Stimulated activated naive CD8-positive, alpha-beta T cell treated with anti-CD3 and anti-CD28 coated beads, Interleukin-15, amount 100 ng/mL, for 72 hours (primary cell): ENCODE measurements around the gene ERFL.
"Not testable (repeated sequence)": the region's sequence is repeated elsewhere in the genome, so short reads cannot be mapped to it uniquely, and the experiment has no call there.

Experiments used
- ATAC-seq: fragments of 150-1000 bp; cut with Tn5 transposase; 2 replicates; pipeline ENCODE4 v1.10.0; 2021; ENCODE audit warnings: mild to moderate bottlenecking, moderate library complexity
- DNase-seq, 2 donors: peaks; one replicate each; pipeline ENCODE4 v3.0.0; 2021 to 2022
- H3K27ac Mint-ChIP-seq, 2 donors: one replicate each; pipeline ENCODE4 v1.8.0; 2022; ENCODE audit warnings: mild to moderate bottlenecking in 2 of 2, mixed read lengths in 2 of 2, moderate library complexity in 2 of 2
- H3K27me3 Mint-ChIP-seq: one replicate; pipeline ENCODE4 v1.8.0; 2022; ENCODE audit warnings: mixed read lengths
- H3K4me1 Mint-ChIP-seq: one replicate; pipeline ENCODE4 v1.8.0; 2022; ENCODE audit warnings: mild to moderate bottlenecking, mixed read lengths
- H3K4me3 Mint-ChIP-seq, 2 donors: one replicate each; pipeline ENCODE4 v1.8.0; 2022; ENCODE audit warnings: mild to moderate bottlenecking in 2 of 2, mixed read lengths in 2 of 2, moderate library complexity in 1 of 2
- H3K9me3 Mint-ChIP-seq, 2 donors: one replicate each; pipeline ENCODE4 v1.8.0; 2022; ENCODE audit warnings: mixed read lengths in 2 of 2

The ERFL gene

GRCh38 chr19:41914424-41914834 is 13.8 kb downstream of the ERFL start:
- H3K27me3 Mint-ChIP-seq, H3K9me3 Mint-ChIP-seq, DNase-seq, ATAC-seq: not testable (repeated sequence)
- H3K27ac Mint-ChIP-seq = peak overlapping the region in 1 of 2 donors; percentile 43
- H3K4me1 Mint-ChIP-seq = peaks cover 43% of the 10 kb centered on the region
- peak overlapping the region; percentile 60 to 66 for H3K4me3 Mint-ChIP-seq

GRCh38 chr19:41913538-41914423 is 14.5 kb downstream of the ERFL start:
- Mint-ChIP-seq H3K4me1 (peaks cover 49% of the 10 kb centered on the region), H3K9me3 (no peaks in the 10 kb centered on the region), H3K4me3 (peak overlapping the region; percentile 60 to 66), H3K27me3 (no peaks in the 10 kb centered on the region), H3K27ac (peak overlapping the region in 1 of 2 donors; percentile 43)
- DNase-seq (no peak), ATAC-seq (peak; percentile 29)

GRCh38 chr19:41912899-41913537 is 15.2 kb downstream of the ERFL start:
- Mint-ChIP-seq H3K27ac (peak overlapping the region in 1 of 2 donors; percentile 43), H3K27me3 (no peaks in the 10 kb centered on the region), H3K4me1 (peaks cover 52% of the 10 kb centered on the region), H3K9me3 (no peaks in the 10 kb centered on the region), H3K4me3 (peak overlapping the region; percentile 17 to 38)
- ATAC-seq = peak; percentile 39
- no peak for DNase-seq

GRCh38 chr19:41911889-41912731 is 16.1 kb downstream of the ERFL start:
- ATAC-seq (peak; percentile 5), DNase-seq (no peak)
- Mint-ChIP-seq H3K27ac (peak overlapping the region in 1 of 2 donors; percentile 89), H3K27me3 (no peaks in the 10 kb centered on the region), H3K4me3 (peak overlapping the region in 1 of 2 donors; percentile 41), H3K9me3 (no peaks in the 10 kb centered on the region), H3K4me1 (peaks cover 57% of the 10 kb centered on the region)

- ATAC-seq = peak; percentile 21
- H3K4me3 Mint-ChIP-seq = no peak overlapping the region
- H3K9me3 Mint-ChIP-seq = no peaks in the 10 kb centered on the region
- peak overlapping the region in 1 of 2 donors; percentile 68 for H3K27ac Mint-ChIP-seq
- peaks cover 66% of the 10 kb centered on the region for H3K4me1 Mint-ChIP-seq
- DNase-seq = no peak
- no peaks in the 10 kb centered on the region for H3K27me3 Mint-ChIP-seq
These were observed 17.0 kb downstream of the ERFL start for GRCh38 chr19:41910992-41911888.

GRCh38 chr19:41910240-41910991 is 17.8 kb downstream of the ERFL start:
- Mint-ChIP-seq H3K27me3 (no peaks in the 10 kb centered on the region), H3K27ac (peak overlapping the region in 1 of 2 donors; percentile 56)

GRCh38 chr19:41909706-41910105 is 18.5 kb downstream of the ERFL start:
- ATAC-seq (no peak), DNase-seq (no peak)
- H3K4me1 Mint-ChIP-seq = peaks cover 81% of the 10 kb centered on the region
- H3K27ac Mint-ChIP-seq = peak overlapping the region in 1 of 2 donors; percentile 89
- no peak overlapping the region for H3K4me3 Mint-ChIP-seq
- H3K27me3 Mint-ChIP-seq = no peaks in the 10 kb centered on the region
- H3K9me3 Mint-ChIP-seq = no peaks in the 10 kb centered on the region

More at GRCh38 chr19:41910240-41910991, 17.8 kb downstream of the ERFL start:
- Mint-ChIP-seq H3K4me3 (no peak overlapping the region), H3K9me3 (no peaks in the 10 kb centered on the region), H3K4me1 (peaks cover 74% of the 10 kb centered on the region)
- ATAC-seq (no peak), DNase-seq (no peak)

- ATAC-seq (no peak), DNase-seq (no peak)
- Mint-ChIP-seq H3K27ac (peak overlapping the region in 1 of 2 donors; percentile 92), H3K27me3 (no peaks in the 10 kb centered on the region), H3K4me1 (peaks cover 83% of the 10 kb centered on the region), H3K4me3 (no peak overlapping the region), H3K9me3 (no peaks in the 10 kb centered on the region)
These were observed 19.4 kb downstream of the ERFL start for GRCh38 chr19:41908724-41909464.

GRCh38 chr19:41907994-41908615 is 20.1 kb downstream of the ERFL start:
- H3K9me3 Mint-ChIP-seq = no peaks in the 10 kb centered on the region

GRCh38 chr19:41906916-41907680 is 21.2 kb downstream of the ERFL start:
- Mint-ChIP-seq H3K4me3 (no peak overlapping the region), H3K9me3 (no peaks in the 10 kb centered on the region), H3K27ac (peak overlapping the region in 1 of 2 donors; percentile 47), H3K4me1 (peaks cover 85% of the 10 kb centered on the region), H3K27me3 (no peaks in the 10 kb centered on the region)
- DNase-seq = no peak
- ATAC-seq = no peak

More at GRCh38 chr19:41907994-41908615, 20.1 kb downstream of the ERFL start:
- Mint-ChIP-seq H3K4me3 (no peak overlapping the region), H3K27me3 (no peaks in the 10 kb centered on the region), H3K27ac (no peak overlapping the region), H3K4me1 (peaks cover 82% of the 10 kb centered on the region)
- DNase-seq (no peak), ATAC-seq (no peak)

- no peak overlapping the region for H3K4me3 Mint-ChIP-seq
- no peak for DNase-seq
- H3K27me3 Mint-ChIP-seq = no peaks in the 10 kb centered on the region
- no peak for ATAC-seq
- H3K9me3 Mint-ChIP-seq = no peaks in the 10 kb centered on the region
- peaks cover 84% of the 10 kb centered on the region for H3K4me1 Mint-ChIP-seq
- peak overlapping the region; percentile 75 to 90 for H3K27ac Mint-ChIP-seq
These were observed 22.0 kb downstream of the ERFL start for GRCh38 chr19:41906271-41906670.

GRCh38 chr19:41905273-41906002 is 22.8 kb downstream of the ERFL start:
- peak overlapping the region in 1 of 2 donors; percentile 75 for H3K27ac Mint-ChIP-seq

More at GRCh38 chr19:41905273-41906002, 22.8 kb downstream of the ERFL start:
- no peak for ATAC-seq
- no peak for DNase-seq
- Mint-ChIP-seq H3K27me3 (no peaks in the 10 kb centered on the region), H3K4me1 (peaks cover 83% of the 10 kb centered on the region), H3K9me3 (no peaks in the 10 kb centered on the region), H3K4me3 (no peak overlapping the region)
